RWPE1 (cell line): ENCODE measurements around the gene PRAME.

ENCODE experiments used
- CTCF ChIA-PET: fragments of 350-600 bp; sonication (Branson Sonifier 250); formaldehyde crosslinking; extraction: SDS; loops from one replicate; lab custom pipeline; 2021; lab: Yijun Ruan, JAX
- POLR2A ChIA-PET: fragments of 400-600 bp; formaldehyde crosslinking; extraction: SDS; loops from one replicate; lab custom pipeline; 2020; ENCODE audit warnings: antibody characterized with exemption; ENCODE audit not compliant: low non-redundant PET; lab: Yijun Ruan, JAX
- DNase-seq: peaks from one replicate; pipeline ENCODE4 v3.0.0; 2012; ENCODE audit warnings: low spot score
- H3K27ac ChIP-seq: fragments of 450-650 bp; 2 replicates; pipeline ENCODE4 v1.5.1; 2017
- TF ChIP-seq, protein P1 (sequence below): fragments of 450-650 bp; conservative IDR thresholded peaks from 2 replicates; pipeline ENCODE4 v1.5.1; 2017; ENCODE audit warnings: low read depth, mild to moderate bottlenecking

PRAME gene

DNA sequence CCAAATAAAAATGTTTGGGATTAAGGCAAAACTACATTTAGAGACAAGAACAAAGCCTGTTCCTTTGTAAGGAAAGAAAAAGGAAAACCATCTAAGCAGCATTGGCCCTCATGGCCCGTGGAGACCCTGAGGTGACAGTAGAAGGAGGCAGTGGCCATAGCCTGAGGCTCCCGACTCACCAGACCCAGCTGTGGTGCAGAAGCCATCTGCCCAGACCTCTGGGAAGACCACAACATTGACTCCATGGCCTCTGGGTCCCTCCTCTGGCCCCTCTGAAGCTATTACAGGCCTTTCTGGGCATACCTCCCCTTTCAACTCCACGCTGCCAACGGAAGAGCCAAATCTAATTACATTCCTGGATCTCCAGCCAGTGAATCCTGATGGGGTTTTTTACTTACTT is 6.4 kb downstream of the PRAME start:
- POLR2A ChIA-PET = no interaction called here

DNA sequence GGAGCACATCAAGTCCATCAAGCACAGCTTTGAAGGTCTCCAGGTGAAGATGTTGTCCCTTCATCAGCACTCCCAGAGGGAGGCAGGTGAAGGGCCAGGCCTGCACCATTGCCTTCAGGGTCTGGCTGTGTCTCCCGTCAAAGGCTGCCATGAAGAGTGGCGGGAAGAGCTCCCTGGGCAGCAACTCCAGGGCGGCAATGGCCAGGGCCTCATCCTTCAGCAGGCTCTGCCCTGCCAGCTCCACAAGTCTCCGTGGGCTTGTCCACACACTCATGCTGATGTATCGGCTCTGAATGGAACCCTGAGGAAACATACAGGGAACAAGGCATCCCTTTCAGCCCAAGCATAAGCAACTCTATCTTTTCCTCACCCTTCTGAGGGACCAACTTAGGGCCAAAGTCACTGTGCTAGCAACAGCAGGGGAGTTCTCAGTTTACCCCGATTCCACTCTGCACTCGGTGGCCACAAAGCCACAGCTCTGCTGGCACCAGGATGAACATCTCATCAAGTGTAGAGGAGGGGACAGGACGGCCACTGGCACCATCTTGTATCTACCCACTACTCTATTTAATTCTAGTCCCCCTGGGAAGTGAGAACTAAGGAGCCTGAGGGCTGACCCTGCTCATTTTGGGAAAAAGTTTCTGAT is 8.2 kb downstream of the PRAME start:
- CTCF ChIA-PET = no interaction called here
- TF ChIP-seq, protein P1, sequence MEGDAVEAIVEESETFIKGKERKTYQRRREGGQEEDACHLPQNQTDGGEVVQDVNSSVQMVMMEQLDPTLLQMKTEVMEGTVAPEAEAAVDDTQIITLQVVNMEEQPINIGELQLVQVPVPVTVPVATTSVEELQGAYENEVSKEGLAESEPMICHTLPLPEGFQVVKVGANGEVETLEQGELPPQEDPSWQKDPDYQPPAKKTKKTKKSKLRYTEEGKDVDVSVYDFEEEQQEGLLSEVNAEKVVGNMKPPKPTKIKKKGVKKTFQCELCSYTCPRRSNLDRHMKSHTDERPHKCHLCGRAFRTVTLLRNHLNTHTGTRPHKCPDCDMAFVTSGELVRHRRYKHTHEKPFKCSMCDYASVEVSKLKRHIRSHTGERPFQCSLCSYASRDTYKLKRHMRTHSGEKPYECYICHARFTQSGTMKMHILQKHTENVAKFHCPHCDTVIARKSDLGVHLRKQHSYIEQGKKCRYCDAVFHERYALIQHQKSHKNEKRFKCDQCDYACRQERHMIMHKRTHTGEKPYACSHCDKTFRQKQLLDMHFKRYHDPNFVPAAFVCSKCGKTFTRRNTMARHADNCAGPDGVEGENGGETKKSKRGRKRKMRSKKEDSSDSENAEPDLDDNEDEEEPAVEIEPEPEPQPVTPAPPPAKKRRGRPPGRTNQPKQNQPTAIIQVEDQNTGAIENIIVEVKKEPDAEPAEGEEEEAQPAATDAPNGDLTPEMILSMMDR = no peak
- POLR2A ChIA-PET = no interaction called here
- DNase-seq = no peak
- no peak overlapping the region for H3K27ac ChIP-seq

More for the DNA sequence above, 6.4 kb downstream of the PRAME start:
- TF ChIP-seq, protein P1 = no peak
- CTCF ChIA-PET = no interaction called here
- no peak overlapping the region for H3K27ac ChIP-seq
- no peak for DNase-seq

DNA sequence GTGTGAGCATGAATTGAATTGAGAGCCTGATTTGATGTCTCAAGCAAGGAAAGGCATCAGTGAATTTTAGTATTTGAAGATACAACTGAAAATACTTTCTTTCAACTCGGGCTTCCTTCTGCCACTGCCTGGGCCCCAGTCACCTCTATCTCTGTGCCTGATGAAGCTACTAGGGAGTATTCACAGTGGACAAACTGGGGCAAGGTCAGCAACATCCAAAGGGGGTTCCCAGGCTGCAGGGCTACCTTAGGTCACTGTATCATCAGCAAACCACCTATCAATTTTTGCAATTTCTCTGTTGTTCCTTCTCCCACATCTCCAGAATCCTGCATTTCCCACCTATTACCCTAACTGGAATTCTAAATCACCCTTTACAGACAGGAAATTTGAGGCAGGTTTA is 10.2 kb downstream of the PRAME start:
- ChIA-PET POLR2A (no interaction called here), CTCF (no interaction called here)

DNA sequence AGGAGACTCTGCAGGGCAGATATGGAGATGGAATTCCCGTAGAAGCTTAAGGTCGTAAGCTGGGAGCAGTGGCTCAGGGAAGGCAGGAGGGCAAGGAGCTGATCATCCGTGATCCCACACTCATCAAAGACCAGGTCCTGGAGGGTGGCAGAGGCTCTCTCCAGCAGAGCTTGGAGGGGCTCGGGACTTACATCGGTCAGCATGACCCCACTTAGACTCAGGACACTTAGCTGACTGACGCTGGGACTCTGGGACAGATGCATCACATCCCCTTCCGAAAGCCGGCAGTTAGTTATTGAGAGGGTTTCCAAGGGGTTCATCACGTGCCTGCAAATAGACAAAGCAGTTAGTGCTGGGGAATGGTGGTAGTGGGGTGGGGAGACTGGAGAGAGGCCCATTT is 10.7 kb downstream of the PRAME start:
- CTCF ChIA-PET = no interaction called here
- H3K27ac ChIP-seq = no peak overlapping the region
- TF ChIP-seq, protein P1 = no peak
- no peak for DNase-seq
- POLR2A ChIA-PET = no interaction called here

More for the DNA sequence above, 10.2 kb downstream of the PRAME start:
- TF ChIP-seq, protein P1 = no peak
- H3K27ac ChIP-seq = no peak overlapping the region
- DNase-seq = no peak

DNA sequence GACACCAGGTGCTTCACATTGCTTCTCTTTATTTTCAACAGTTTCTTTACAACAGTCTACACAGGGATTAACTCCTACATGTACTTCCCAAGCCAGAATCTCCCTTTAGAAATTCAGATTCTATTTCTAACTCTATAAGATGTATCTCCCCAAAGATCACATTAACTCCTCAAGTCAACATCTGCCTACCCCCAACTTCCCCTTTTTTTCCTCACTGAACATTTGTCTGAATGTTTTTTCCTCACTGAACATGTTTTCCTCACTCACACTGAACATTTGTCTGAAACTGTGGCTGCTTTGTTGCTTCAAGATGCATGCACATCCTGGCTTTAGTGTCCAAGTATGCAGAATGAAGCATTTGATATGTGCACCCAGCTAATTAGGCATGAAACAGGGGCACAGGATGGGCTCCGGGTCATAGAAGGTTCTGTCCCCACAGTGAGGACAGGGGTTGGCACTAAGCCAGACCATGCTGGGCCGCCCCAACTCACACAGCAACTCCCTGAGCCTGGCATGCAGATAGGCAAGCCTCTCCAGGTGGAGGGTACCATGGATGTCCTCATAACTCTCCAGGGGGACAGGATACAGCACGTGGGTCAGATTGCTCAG is 11.3 kb downstream of the PRAME start:
- CTCF ChIA-PET = no interaction called here
- TF ChIP-seq, protein P1 = no peak
- POLR2A ChIA-PET = no interaction called here
- no peak overlapping the region for H3K27ac ChIP-seq
- no peak for DNase-seq

DNA sequence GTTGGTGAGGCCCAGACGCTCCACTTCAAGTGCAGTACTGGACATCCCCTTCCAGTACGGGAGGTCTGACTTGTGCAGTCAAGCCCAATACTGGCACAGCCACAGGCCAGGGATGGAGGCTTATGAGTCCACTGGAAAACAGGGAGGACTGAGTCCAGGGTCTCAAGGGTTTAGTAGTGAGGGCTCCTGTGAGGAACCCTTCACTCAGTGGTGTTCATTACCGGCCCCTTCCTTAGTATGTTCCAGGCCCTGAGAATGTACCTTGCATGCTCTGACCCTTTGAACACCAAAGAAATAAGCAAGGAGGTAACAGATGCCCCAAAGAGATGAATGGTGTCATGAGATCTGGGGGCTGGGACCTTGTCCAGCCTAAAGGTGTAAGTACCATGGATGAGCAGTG is 11.8 kb downstream of the PRAME start:
- CTCF ChIA-PET = no interaction called here
- DNase-seq = no peak
- H3K27ac ChIP-seq = no peak overlapping the region
- POLR2A ChIA-PET = no interaction called here
- TF ChIP-seq, protein P1 = no peak
